HFFc6 (cell line): ENCODE results near the gene PHACTR3. TPM values are rescaled to one million over a fixed set of nuclear protein-coding genes. Genes with fewer than 3 reads are reported as not detected.

ENCODE experiments used
- DNase-seq: peaks from one replicate; pipeline ENCODE4 v3.0.0-alpha.2; 2018
- H3K27ac Mint-ChIP-seq: 2 replicates; pipeline ENCODE4 v1.8.0; 2020; ENCODE audit warnings: mild to moderate bottlenecking, mixed read lengths
- H3K27me3 Mint-ChIP-seq: 2 replicates; pipeline ENCODE4 v1.8.0; 2021; ENCODE audit warnings: mild to moderate bottlenecking, moderate library complexity, mixed read lengths; ENCODE audit not compliant: insufficient read depth
- H3K36me3 Mint-ChIP-seq: 2 replicates; pipeline ENCODE4 v1.8.0; 2021; ENCODE audit warnings: low read depth, mixed read lengths
- H3K4me1 Mint-ChIP-seq: 2 replicates; pipeline ENCODE4 v1.8.0; 2020; ENCODE audit warnings: low read depth, mixed read lengths
- H3K4me3 Mint-ChIP-seq: 2 replicates; pipeline ENCODE4 v1.8.0; 2020; ENCODE audit warnings: mild to moderate bottlenecking, moderate library complexity, mixed read lengths
- H3K9me3 Mint-ChIP-seq: 2 replicates; pipeline ENCODE4 v1.8.0; 2020; ENCODE audit warnings: mild to moderate bottlenecking, mixed read lengths
- CTCF ChIP-seq: fragments of 200-600 bp; sonication (generic); IDR thresholded peaks from 2 replicates; pipeline ENCODE4 v1.5.0; 2021; ENCODE audit warnings: antibody characterized with exemption, mild to moderate bottlenecking
- total RNA-seq, 6 experiments: library from RNA; stranded (reverse); fragmentation: NEBNext Ultra II Directional; extraction: Animal tissue kit (Norgen Biotek cat#: 25700); gene quantifications; 2 replicates in 1 of 6; 3 replicates in 5 of 6; pipeline ENCODE4 v1.2.3, GENCODE V29; 2021

PHACTR3 gene
- total RNA-seq, 6 experiments from 2014 or later = not detected

GRCh38 chr20:59676851-59677182 is 72.5 kb downstream of the PHACTR3 start:
- DNase-seq = no peak
- Mint-ChIP-seq H3K27me3 (no peaks in the 10 kb centered on the region; the same call in 1 of the 2 replicates), H3K36me3 (peaks cover 8% of the 10 kb centered on the region; the same call in 1 of the 2 replicates), H3K9me3 (peaks cover 72% of the 10 kb centered on the region), H3K4me3 (no peak overlapping the region), H3K27ac (no peak overlapping the region), H3K4me1 (no peaks in the 10 kb centered on the region)
- TF ChIP-seq CTCF = no peak

DNA sequence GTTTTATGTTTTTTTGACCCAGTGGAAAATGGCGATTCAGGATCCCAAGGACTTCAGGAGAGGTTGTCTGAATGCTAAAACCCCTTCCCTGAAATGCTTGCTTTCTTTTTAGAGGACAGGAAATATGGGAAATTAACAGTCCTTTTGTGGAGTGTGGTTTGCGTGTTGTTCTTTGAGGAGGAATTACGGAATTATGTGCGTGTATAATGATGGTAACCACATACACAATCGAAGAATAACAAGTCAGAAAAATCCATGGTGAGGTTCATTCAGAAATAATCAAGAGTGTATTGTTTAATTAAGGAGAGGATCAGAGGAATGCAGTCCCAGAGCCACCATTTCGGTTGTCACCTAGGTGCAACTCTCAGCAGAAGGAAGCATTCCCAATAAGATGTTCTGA is 73.2 kb downstream of the PHACTR3 start:
- H3K9me3 Mint-ChIP-seq = peaks cover 71% of the 10 kb centered on the region
- no peak overlapping the region for H3K4me3 Mint-ChIP-seq
- H3K36me3 Mint-ChIP-seq = peaks cover 8% of the 10 kb centered on the region; the same call in 1 of the 2 replicates
- H3K4me1 Mint-ChIP-seq = no peaks in the 10 kb centered on the region
- DNase-seq = no peak
- no peaks in the 10 kb centered on the region; the same call in 1 of the 2 replicates for H3K27me3 Mint-ChIP-seq
- no peak overlapping the region for H3K27ac Mint-ChIP-seq
- no peak for TF ChIP-seq CTCF

DNA sequence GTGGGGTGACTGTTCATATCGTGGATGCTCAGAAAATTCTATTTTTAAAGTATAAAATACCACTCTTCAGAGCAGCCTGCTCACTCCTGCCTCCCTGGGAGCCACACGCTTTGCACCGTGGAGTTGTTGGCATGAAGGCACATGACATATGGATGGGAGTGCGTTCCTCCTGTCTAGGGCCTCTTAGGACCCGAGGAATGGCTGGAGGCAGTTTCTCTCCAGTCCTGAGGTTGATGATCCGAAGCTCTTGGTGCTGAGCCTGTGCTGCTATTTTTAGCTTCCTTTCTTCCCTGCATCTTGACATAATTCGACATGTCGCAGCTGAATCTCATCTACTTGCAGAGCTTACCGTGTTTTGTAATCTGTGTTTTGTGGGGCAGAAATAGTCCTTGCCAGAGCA is 73.9 kb downstream of the PHACTR3 start:
- Mint-ChIP-seq H3K4me3 (no peak overlapping the region), H3K36me3 (peaks cover 13% of the 10 kb centered on the region; the same call in 1 of the 2 replicates), H3K9me3 (peaks cover 70% of the 10 kb centered on the region), H3K27me3 (no peaks in the 10 kb centered on the region; the same call in 1 of the 2 replicates), H3K27ac (no peak overlapping the region), H3K4me1 (no peaks in the 10 kb centered on the region)
- DNase-seq = no peak
- TF ChIP-seq CTCF = no peak

DNA sequence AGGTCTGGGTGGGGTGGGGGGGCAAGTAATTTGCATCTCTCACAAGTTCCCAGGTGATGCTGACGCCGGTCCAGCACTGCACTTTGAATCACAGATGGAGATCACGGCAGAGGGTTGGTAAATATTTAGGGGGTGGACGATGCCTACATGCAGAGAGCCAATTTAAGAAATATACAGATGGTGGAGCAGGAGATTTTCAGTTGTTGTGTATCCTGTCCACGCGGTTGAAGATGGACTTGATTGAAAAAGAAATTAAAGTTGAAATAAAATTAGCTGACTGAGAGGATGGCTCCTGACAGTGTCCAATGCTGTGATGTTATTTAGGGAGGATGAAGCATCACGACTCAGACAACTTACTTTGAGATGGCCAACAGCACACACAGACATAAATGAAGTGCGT is 74.6 kb downstream of the PHACTR3 start:
- Mint-ChIP-seq H3K4me1 (no peaks in the 10 kb centered on the region), H3K27me3 (no peaks in the 10 kb centered on the region; the same call in 1 of the 2 replicates), H3K27ac (no peak overlapping the region), H3K36me3 (peaks cover 13% of the 10 kb centered on the region; the same call in 1 of the 2 replicates), H3K9me3 (peaks cover 69% of the 10 kb centered on the region), H3K4me3 (no peak overlapping the region)
- no peak for TF ChIP-seq CTCF
- DNase-seq = no peak

GRCh38 chr20:59680148-59680650 is 75.9 kb downstream of the PHACTR3 start:
- no peak for DNase-seq
- Mint-ChIP-seq H3K36me3 (peaks cover 13% of the 10 kb centered on the region; the same call in 1 of the 2 replicates), H3K27me3 (no peaks in the 10 kb centered on the region; the same call in none of the 2 replicates), H3K4me3 (no peak overlapping the region), H3K27ac (no peak overlapping the region), H3K9me3 (peaks cover 67% of the 10 kb centered on the region), H3K4me1 (no peaks in the 10 kb centered on the region)
- no peak for TF ChIP-seq CTCF

- H3K4me1 Mint-ChIP-seq = no peaks in the 10 kb centered on the region
- DNase-seq = no peak
- no peak for TF ChIP-seq CTCF
- H3K4me3 Mint-ChIP-seq = no peak overlapping the region
- H3K27ac Mint-ChIP-seq = no peak overlapping the region
- peaks cover 13% of the 10 kb centered on the region; the same call in 1 of the 2 replicates for H3K36me3 Mint-ChIP-seq
- no peaks in the 10 kb centered on the region; the same call in none of the 2 replicates for H3K27me3 Mint-ChIP-seq
- H3K9me3 Mint-ChIP-seq = peaks cover 60% of the 10 kb centered on the region
Observed at GRCh38 chr20:59680852-59681251, 76.5 kb downstream of the PHACTR3 start.
